Esophagus mucosa (tissue), 1 donor: ENCODE measurements around the gene TNS2. TPM values are rescaled to one million over a fixed set of nuclear protein-coding genes. Genes with fewer than 3 reads are reported as not detected.

Source experiments
- ATAC-seq: fragments of 200-7000 bp; cut with Tn5 transposase; one replicate; pipeline ENCODE4 v1.9.1; 2020
- total RNA-seq: library from RNA; stranded (reverse); gene quantifications from one replicate; pipeline ENCODE4 v1.2.4, GENCODE V29; 2023
- donor health status: DM: yes; HTN: yes; CAD: no.

The TNS2 gene
- total RNA-seq, 1 donor from 2014 or later = 10.6 TPM

DNA sequence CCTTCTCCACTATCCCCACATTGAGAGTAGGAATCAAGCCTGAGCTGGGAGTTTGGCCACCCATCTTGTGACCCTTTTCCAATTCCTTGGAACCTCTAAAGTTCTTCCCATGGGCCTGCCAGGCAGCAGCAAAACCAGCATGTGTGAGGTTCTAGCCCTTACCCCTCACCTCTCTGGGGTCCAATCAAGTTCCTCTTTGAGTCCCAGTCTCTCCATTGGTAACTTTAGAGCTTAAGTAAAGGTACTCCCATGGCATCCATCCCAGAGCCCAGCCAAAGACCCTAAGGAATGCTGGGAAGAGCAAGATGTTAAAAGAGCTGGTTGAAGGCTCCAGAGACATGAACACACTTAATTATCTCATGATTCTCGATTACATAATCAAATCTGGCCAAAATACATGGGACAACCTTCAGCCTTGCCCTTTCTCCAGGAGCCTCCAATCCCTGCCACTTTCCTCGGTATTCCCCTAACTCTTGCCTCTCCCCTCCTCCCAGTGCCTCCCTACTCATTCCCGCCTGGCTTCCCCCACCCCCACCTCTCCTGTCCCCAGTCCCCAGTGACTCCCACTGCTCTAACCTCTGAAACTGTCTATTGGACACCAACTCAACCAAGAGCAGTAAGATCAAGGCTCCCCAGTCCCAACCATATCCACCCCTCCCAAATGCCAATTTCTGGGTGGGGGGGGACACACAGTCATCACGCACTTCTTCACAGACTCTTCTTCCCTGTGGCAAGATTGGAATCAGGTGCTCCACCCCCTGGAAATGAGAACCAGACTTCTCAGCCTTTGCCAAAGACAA, 4.8 kb upstream of the TNS2 start:
- ATAC-seq = no peak

DNA sequence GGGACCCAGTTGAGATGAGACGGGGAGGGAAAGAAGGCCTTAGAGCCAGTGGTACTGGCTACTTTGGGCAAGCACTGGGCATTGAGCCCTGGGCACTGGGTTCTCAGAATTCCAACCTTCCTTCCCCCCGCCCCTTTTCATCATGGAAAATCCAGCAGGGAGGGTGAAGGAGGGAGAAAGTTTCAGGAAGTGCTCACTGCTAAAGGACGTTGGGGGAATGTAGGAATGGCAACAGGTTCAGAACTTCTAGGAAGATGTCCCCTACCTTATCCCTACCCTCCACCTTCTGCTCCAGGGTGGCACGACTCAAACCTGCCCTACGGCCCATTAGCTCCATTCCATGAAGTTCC, 4.2 kb upstream of the TNS2 start:
- no peak for ATAC-seq

DNA sequence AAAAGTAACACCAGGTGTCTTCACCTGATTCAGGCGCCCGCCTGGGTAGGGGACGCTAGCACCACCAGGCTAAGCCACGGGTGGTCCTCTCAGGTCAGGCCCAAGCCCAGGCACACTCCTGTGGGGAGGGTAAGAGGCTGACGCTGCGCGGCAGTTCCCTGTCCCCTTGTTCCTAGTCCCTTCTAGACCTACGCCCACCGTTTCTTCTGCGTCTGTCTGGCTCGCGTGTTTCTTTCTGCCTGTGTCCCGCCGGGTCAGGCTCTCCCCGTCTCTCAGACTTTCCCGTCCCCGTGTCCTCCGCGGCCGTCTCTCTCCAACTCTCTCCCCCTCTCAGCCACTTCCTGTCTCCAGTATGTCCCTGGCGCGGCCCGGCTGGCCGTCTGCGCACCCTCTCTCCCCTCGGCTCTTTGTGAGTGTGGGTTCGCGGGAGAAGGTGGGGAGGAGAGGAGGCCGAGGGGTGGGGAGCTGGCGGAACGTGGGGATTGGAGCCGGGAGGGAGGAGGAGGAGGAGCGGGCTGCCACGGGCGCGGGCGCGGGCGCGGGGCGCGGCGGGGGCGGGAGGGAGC, 3.1 kb upstream of the TNS2 start:
- ATAC-seq = peak; percentile 39

GRCh38 chr12:53047221-53048032, 2.4 kb upstream of the TNS2 start:
- peak; percentile 50 for ATAC-seq

- ATAC-seq = peak; percentile 2
Measured at GRCh38 chr12:53048033-53048779, 1.7 kb upstream of the TNS2 start.

DNA sequence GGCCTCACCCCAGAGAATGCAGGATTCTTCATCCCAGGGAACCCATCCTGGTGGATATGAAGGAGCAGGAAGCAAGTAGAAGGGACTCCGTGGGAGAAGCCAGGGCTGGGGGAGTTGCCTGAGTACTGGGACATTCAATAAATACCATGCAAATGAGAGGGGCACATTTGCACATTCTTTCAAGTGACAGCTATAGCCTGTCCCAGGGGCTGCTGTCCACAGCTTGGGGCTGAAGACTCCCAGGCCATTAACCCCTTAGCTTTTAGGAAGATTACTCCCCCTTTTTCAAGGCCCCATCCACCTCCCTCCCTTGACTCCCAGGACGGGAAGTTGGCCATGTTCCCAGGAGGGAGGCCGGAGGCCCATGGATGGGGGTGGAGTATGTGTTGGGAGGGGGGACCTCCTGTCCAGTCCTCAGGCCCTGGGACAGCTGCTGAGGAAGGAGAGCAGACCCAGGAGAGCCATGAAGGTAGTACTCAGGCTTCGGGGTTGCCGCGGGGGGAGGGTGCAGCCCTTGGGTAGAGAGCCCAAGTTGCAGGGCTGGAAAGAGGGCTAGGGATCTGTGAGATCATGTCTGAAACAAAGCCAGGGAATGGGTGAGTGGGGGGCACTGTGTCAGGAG, 974 bp upstream of the TNS2 start:
- ATAC-seq = no peak

- ATAC-seq = no peak
Measured at GRCh38 chr12:53050426-53051057, 677 bp downstream of the TNS2 start.

DNA sequence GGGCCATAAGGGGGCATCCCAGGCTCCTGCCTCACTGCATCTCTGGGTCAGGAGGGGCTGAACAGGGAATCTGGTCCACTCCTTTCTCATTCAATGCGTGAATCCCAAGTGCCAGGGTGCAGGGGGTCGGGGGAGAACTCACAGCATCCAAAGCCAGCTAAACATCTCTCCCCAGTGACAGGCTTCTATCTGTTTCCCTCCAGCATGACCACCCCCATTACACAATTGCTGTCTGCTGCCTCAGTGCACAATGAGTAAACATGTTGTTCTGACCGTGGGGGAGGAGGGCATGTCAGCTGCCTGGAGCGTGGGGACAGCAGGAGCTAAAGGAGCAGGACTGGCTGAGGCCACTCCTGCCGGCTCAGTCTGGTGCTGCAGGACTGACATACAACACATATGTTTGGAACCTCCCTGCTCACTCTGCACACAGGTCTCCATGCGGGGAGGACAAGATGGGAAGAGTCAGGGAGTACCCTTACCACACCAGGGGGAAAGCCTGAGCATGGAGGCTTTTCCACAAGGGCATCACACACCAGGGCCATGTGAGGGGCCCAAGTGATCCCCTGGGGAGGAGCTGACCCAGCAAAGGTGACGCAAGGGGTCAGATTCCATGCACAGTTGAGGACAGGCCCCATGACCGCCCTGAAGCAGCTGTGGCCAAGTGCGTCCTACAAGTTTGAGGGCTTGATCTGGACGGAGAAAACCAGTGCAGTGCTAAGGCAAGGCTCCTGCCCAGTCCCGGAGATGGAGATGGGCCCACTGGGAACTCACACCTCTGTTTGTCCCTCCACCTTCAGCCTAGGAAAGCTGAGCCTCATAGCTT, 1.4 kb downstream of the TNS2 start:
- no peak for ATAC-seq

DNA sequence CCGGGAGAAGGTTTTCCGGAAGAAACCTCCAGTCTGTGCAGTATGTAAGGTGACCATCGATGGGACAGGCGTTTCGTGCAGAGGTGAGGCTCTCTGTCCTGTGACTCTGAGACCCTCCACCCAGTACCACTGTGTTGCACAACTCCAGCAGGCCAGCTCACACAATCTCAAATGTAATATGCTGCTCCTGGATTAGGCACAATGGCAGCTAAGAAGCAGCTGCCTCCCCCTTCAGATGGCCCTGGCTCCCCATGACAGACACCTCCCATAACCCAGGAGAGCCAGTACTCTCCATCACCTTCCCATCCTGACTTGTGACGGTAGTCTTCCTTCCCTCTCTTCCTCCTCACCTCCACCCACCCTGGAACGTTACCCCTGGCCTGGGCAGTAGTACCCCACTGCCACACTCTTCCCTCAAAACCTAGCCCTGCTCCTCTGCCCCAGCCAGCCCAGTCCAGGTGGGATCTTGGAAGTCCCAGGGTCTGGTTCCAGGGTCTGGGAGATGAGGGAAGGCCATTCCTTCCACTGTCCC, 2.1 kb downstream of the TNS2 start:
- ATAC-seq = no peak

DNA sequence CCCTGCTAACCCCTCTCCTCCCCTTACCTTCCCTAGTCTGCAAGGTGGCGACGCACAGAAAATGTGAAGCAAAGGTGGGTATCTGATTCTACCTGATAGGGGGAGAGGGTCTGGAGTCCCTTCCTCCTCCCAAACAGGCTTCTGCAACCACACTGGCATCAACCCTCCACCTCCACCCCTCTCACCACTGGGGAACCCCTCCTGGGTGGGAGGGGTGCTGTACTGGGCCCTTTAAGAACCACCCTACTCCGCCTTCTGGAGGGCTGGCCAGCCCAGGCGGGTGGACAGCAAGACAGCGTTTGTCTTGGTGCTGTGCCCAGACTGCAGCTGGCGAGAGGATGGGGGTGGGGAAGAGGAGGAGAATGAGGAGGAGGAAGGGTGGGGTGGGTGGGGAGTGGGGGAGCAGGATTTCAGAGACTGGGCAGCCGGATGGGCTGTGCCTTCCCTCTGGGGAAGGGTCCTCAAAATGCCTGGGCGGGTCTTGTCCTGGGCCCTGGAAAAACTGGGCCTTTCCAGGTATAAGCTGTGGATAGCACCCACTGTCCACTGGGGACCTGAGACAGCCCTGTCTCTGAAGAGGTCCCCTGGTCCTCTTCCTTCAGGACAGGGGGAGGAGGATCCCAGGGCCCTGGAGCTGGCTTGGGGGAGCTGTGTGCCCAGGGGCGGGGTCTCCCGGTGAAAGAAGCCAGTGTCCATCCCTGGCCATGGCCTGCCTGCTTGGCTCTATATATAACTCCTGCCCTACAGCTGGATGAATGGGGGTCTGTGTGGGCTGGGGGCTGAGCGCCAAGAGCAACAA, 2.8 kb downstream of the TNS2 start:
- no peak for ATAC-seq

DNA sequence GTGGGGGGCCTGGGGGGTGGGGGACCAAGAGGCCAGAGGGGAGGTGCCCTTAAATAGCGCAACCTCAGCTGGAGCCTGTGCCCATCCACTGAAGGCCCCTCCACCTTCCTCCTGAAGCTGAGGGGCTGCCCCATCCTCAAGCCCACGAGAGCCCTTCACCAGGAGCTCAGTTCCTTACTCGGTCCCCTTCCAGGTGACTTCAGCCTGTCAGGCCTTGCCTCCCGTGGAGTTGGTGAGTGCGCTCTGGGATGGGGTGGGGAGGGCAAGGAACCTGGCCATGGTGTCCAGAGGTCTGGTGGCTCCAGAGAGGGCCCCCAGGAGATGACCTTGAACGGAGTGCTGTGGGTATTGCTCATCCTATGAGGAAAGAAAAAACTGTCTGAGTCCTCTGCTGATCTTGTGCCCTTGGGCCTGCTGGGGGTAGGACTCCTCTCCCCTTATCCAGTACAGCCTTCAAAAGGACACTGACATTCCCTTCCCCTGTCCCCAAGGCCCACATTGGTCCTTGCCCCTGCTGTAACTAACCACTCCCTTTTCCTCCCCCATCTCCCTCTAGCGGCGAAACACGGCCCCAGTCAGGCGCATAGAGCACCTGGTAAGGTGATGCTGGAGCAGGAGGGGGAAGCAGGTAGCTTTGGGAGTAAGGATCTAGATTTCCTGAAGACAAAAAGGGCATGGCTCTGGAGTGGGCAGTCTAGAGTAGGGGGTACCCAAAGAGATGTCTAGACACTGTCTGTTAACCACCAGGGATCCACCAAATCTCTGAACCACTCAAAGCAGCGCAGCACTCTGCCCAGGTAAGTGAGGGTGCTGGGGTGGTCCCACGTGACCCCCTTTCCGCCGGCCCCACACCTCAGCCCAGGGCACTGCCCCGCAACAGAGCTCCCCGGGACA, 3.6 kb downstream of the TNS2 start:
- peak; percentile 51 for ATAC-seq

DNA sequence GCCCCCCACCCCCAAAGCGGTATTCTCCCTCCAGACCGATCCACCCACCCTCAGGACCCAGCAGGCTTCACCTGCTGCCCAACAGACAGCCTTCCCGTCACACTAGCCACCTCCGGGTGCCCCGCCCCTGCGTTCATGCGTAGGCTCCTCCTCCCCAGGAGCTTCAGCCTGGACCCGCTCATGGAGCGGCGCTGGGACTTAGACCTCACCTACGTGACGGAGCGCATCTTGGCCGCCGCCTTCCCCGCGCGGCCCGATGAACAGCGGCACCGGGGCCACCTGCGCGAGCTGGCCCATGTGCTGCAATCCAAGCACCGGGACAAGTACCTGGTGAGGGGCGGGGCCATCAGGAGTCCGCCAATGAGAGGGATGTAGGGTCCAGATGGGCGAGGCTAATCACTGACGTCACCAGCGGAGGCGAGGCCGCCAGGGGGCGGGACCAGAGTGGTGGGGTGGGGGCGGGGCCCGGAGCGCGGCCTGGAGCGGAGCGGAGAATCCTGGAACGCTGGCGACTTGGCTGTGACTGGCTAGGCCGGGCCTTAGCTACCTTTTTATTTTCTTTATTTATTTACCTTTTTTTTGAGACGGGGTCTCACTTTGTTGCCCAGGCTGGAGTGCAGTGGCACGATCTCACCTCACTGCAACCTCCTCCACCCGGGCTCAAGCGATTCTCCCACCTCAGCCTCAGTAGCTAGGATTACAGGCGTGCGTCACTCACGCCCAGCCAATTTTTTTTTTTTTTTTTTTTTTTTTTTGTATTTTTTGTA, 4.4 kb downstream of the TNS2 start:
- peak; percentile 91 for ATAC-seq

- no peak for ATAC-seq
Measured at GRCh38 chr12:53055471-53056266, 5.8 kb downstream of the TNS2 start.

DNA sequence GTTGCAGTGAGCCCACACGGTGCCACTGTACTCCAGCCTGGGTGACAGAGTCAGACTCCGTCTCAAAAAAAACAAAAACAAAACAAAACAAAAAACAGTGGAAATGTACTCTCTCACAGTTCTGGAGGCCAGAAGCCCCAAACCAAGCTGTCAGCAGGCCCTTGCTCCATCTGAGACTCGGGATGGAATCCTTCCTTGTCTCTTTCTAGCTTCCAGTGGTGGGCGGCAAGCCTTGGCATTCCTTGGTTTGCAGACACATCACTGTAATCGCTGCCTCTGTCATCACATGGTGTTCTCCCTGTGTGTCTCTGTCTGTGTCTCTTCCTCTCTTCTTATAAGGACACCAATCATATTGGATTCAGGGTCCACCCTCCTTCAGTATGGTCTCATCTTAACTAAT, 6.4 kb downstream of the TNS2 start:
- no peak for ATAC-seq

DNA sequence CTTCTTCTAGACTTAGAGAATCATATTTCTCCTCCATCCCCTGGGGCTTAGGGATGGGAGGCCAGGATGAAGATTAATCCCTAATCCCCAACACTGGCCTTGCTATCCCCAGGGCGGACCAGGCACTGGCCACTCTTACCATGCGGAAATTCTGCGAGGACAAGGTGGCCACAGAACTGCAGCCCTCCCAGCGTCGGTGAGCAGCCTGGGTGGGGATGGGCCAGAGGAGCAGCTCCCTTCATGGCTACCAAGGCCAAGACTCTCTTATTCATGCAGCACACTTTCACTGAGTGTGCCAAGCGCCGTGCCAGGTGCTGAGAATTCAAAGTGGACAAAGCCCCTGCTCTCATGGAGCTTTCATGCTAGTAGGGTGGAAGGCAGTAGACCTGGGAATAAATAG, 7.0 kb downstream of the TNS2 start:
- no peak for ATAC-seq

DNA sequence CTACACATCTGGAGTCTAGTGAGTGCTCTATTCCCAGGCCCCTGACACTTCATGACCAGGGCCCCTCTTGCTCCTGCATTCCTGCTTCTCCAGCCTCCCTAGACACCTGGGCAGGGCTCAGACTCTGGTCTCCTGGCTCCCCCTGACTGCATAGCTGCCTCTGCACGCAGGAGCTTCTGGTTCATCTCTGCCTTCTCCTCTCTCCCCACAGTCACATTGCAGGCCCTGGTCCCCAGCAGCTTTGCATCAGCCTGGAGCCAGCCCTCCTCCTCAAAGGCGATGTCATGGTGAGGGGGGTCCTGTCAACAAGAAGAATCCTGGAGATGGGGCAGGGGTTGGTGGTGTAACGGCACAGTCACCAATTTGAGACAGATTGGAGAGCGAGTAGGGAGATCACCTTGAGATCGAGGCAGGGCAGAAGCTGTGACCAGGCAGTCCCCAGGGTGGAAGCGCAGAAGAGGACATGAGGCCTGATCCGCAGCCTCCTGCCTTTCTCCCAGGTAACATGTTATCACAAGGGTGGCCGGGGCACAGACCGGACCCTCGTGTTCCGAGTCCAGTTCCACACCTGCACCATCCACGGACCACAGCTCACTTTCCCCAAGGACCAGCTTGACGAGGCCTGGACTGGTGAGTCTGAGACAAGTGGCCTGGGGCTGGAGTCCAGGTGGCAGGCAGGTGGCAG, 8.1 kb downstream of the TNS2 start:
- no peak for ATAC-seq
